NCI-H526 treated with DMSO at 0.1 percent for 48 hours (cell line): Measurements from ENCODE around the gene DLGAP5.

ENCODE experiments used
- DNase-seq: peaks from one replicate; lab custom pipeline; 2025; lab: John Stamatoyannopoulos, UW

The DLGAP5 gene

DNA sequence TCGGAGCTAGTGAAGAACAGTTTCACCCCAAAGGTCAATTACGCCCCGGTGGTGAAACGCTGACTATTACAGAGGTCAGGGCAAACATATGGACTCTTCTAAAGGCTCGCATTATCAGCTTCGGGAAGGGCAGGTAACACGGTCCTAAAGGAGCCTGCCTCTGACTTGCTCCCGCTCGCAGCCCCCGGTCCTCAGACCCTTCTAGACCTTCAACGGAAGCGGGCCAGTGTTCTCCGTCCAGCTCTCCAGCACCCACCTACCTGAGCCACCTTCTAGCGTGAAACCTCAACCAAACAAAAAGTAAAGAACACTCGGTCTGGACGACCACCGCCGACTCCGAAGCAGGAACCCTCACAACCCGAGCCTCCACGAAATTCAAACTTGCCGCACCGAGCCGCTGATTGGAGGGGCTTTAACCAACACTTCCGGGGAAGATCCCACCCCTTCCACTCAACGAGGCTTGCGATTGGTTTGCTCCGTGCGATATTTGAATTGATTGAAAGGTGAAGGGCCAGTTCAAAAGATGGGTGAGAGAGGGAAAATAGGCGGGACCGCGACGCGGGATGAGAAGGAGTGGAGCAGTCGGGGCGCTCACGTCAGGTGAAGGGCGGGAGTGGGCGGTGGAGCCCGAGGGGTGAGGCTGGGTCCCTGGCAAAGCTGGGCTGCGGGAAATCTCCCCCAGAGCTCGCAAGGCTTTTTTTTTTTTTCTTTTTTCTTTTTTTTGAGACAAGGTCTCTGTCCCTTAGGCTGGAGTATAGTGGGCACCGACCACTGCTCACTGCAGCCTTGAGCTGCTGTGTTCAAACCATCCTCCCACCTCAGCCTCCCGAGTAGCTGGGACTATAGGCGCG lies at the start of gene DLGAP5:
TSS of gene DLGAP5 (minus strand) at position 383 of the 851 bp plus-strand sequence. CDS start 2,406 bp downstream, outside the sequence.
- DNase-seq, result peak; percentile 97

GRCh38 chr14:55240526-55241178 lies 49.3 kb upstream of the DLGAP5 start:
- DNase-seq, result no peak

DNA sequence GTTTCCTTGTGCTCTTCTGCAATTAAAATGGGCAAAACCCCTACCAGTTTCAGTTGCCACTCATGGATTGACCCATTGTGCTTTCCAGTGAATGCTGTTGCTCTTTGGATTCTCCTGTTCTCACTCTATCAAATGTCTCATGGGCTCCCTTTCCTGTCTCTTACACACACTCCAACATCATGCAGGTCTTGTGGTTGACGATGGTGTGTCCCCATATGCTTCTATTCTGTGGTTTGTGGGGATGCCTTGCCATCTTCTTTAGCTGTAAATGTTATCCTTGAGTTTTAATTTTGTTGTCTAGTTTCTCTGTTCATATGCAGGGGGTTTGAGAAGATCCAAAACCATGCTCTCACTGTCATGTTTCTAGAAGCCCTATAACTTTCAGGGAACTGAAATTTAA lies 47.9 kb upstream of the DLGAP5 start:
- no peak for DNase-seq

DNA sequence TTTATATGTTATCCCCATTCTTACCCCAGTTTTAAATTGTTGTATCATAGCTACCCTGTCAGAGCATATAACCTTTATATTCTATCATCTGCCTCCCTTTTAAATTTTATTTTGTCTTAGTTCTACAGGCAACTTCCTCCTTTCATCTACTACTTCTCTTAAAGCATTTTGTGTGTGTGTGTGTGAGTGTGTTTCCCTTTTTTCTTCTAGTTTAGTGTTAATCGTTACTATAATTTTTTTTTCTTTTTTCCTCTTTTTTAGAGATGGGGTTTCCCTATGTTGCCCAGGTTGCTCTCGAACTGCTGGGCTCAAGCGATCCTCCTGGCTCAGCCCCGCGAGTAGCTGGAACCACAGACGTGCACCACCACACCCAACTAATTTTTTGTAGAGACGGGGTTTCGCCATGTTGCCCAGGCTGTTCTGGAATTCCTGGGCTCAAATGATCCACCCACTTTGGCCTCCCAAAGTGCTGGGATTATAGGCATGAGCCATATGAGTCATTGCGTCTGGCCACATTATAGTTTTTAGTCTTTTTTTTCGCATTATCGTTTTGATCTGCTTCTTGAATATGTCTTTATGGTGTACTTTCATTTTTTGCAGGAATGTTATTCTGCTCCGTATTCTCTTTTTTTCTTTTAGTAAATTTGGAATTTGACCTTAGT lies 46.8 kb upstream of the DLGAP5 start:
- no peak for DNase-seq

DNA sequence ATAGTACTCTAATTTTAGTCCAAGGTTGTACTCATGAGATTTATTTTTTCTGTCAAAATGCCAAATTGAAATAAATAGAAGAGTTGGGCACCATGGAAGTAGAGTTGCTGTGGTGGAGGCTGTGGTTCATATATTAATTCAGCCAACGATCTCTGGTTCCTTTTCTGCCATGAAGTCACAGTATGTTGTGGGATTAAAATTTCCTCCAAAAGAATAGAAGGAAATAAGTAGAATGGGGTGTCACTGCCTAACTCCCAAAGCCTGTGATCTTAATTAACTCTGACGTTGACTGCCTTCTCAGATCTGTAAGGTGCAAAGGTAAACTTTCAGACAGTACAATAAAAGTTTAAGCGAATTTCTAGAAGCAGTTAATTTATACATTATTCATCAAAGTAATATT lies 42.2 kb upstream of the DLGAP5 start:
- no peak for DNase-seq

GRCh38 chr14:55228261-55228660 lies 36.9 kb upstream of the DLGAP5 start:
- no peak for DNase-seq

GRCh38 chr14:55223364-55223763 lies 32.0 kb upstream of the DLGAP5 start:
- DNase-seq, result no peak

DNA sequence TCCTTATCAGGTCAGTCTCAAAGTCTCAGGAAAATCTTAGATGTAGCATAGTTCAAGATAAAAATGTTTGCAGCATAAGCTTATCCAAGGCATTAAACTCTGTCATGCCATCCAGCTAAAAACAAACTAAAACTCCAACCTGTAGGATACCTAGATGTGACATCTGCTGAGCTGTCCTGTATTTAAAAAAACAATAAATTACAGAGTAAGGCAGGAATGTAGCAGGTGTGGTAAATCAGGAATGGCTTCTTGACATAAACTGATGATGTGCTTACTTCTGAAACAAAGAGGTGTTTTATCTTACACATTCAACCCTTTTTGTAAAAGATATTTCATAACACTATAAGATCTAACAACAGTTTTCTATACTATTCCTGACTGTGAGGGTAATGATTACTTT lies 30.6 kb upstream of the DLGAP5 start:
- DNase-seq, result no peak

DNA sequence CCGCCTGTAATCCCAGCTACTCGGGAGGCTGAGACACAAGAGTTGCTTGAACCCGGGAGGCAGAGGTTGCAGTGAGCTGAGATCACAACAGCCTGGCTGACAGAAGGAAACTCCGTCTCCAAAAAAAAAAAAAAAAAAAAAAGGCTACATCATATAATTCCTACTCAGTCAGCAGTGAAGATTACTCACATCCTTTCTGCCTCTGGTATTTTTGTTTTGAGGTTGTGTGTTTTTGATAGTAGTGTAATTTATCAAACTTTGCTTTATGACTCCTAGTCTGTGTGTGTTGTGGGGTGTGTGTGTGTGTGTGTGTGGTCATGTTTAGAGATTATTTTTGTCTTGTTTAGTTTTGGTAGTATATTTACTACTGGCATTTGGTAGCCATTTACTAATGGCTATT lies 29.8 kb upstream of the DLGAP5 start:
- DNase-seq, result no peak

GRCh38 chr14:55220230-55220629 lies 28.8 kb upstream of the DLGAP5 start:
- DNase-seq, result no peak

GRCh38 chr14:55212634-55213033 lies 21.2 kb upstream of the DLGAP5 start:
- no peak for DNase-seq

DNA sequence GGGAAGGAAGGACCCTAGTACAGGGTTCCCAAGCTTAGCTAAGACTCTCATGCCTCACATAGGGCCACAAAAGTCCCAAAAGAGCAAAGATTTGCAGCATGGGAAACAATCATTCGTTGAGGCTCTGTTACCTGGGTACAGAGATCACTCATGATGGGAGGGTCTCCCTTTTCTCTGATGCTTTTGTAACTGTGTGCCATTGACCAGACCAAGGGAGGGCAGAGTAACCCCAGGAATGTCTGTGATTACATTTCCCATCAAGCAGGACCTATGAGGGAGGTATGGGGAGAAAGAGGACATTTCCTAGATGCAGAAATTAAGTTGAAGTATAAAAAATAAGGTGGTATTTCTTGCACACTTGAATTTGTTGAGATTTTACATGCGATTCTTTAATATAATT lies 16.4 kb upstream of the DLGAP5 start:
- no peak for DNase-seq

GRCh38 chr14:55206175-55206693 lies 14.8 kb upstream of the DLGAP5 start:
- DNase-seq, result no peak

- no peak for DNase-seq
Observed at GRCh38 chr14:55201219-55202101, 10.1 kb upstream of the DLGAP5 start.

GRCh38 chr14:55200651-55201050 lies 9.3 kb upstream of the DLGAP5 start:
- DNase-seq, result no peak

DNA sequence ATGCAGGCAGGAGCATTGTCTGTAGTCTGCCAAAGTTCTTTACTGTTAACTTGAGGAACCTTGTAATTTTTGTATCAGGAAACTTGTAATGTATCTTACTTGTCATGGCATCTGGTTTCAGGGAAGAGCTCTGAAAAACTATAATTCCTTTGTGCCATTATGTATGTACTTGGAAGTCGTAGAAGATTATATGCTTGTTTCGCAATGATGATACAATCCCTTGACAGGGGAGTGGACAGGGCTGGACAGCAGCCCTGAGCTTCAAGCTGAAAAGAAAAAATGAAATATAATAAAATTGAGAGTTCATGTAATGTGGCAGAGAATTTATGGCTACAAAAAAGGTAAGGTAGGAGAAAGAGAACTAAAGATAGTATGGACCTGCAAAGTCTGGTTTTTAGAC lies 7.4 kb upstream of the DLGAP5 start:
- no peak for DNase-seq

GRCh38 chr14:55194656-55195355 lies 3.4 kb upstream of the DLGAP5 start:
- no peak for DNase-seq

DNA sequence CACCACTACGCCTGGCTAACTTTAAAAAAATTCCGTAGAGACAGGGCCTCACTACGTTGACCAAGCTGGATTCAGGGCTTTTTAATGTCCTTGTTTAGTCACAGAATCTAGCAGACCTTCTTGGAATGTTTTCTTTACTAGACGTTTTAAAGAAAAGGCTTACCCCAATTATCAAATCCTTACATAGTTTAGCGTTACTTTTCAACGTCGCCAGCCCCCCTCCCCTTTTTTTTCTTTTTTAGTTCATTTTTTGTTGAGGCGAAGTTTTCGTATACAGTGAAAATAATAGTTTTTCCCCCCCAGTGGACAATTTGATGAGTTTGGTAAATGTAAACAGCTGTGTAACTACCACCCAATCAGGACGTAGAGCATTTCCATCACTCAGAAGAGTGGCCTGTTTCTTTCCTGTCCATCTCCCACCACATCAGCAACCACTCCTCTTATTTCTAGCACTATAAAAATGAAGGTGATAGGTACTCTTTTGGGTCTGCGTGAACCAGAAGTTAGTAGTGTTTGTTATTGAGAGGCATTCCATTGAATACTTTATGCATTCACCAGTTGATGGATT lies 753 bp upstream of the DLGAP5 start:
- no peak for DNase-seq

DNA sequence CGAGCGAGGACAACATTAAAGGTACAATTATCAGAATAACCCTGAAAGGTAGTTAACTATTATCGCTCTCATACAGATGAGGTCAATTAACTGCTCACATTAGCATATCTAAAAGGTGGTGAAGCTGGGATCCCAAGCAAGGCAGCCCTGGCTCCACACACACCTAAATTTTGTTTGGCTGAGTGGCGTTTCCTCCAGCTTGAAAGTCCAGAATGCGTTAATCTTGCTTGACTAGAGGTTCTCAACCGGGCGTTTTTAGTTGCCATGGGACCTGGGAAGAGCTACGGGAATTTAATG lies 531 bp downstream of the DLGAP5 start:
- DNase-seq, result peak; percentile 51

GRCh38 chr14:55188686-55189295 lies 2.6 kb downstream of the DLGAP5 start:
- DNase-seq, result no peak

GRCh38 chr14:55180434-55180833 lies 11.0 kb downstream of the DLGAP5 start:
- no peak for DNase-seq
